ENCODE results near the gene CABLES2.

Gene CABLES2

GRCh38 chr20:62451156-62451767, 44.2 kb upstream of the CABLES2 start:
- TF ChIP-seq CTCF (IDR thresholded peaks at IDR 0.05; ENCODE audit: insufficient read depth, low read depth, low read length, missing control alignments) = no peak
- H3K4me3 ChIP-seq (ENCODE audit: low read length) = no peak overlapping the region
- no peak for DNase-seq (ENCODE audit: low read depth)

GRCh38 chr20:62449951-62450691, 43.0 kb upstream of the CABLES2 start:
- DNase-seq (ENCODE audit: low read depth) = no peak
- no peak overlapping the region for H3K4me3 ChIP-seq (ENCODE audit: low read length)

GRCh38 chr20:62448788-62449187, 41.7 kb upstream of the CABLES2 start:
- H3K4me3 ChIP-seq (ENCODE audit: low read length) = no peak overlapping the region
- TF ChIP-seq CTCF (IDR thresholded peaks at IDR 0.05; ENCODE audit: insufficient read depth, low read depth, low read length, missing control alignments) = no peak
- no peak for DNase-seq (ENCODE audit: low read depth)

More at GRCh38 chr20:62449951-62450691, 43.0 kb upstream of the CABLES2 start:
- no peak for TF ChIP-seq CTCF (IDR thresholded peaks at IDR 0.05; ENCODE audit: insufficient read depth, low read depth, low read length, missing control alignments)

GRCh38 chr20:62448038-62448437, 41.0 kb upstream of the CABLES2 start:
- no peak for DNase-seq (ENCODE audit: low read depth)
- TF ChIP-seq CTCF (IDR thresholded peaks at IDR 0.05; ENCODE audit: insufficient read depth, low read depth, low read length, missing control alignments) = no peak
- no peak overlapping the region for H3K4me3 ChIP-seq (ENCODE audit: low read length)

GRCh38 chr20:62446888-62447869, 40.1 kb upstream of the CABLES2 start:
- H3K4me3 ChIP-seq (ENCODE audit: low read length) = no peak overlapping the region
- no peak for TF ChIP-seq CTCF (IDR thresholded peaks at IDR 0.05; ENCODE audit: insufficient read depth, low read depth, low read length, missing control alignments)
- no peak for DNase-seq (ENCODE audit: low read depth)

GRCh38 chr20:62446481-62446880, 39.4 kb upstream of the CABLES2 start:
- no peak for DNase-seq (ENCODE audit: low read depth)
- no peak for TF ChIP-seq CTCF (IDR thresholded peaks at IDR 0.05; ENCODE audit: insufficient read depth, low read depth, low read length, missing control alignments)
- H3K4me3 ChIP-seq (ENCODE audit: low read length) = no peak overlapping the region

Data from epithelial cell of esophagus (primary cell).